ENCODE measurements around the gene UGT1A3.

Gene UGT1A3

DNA sequence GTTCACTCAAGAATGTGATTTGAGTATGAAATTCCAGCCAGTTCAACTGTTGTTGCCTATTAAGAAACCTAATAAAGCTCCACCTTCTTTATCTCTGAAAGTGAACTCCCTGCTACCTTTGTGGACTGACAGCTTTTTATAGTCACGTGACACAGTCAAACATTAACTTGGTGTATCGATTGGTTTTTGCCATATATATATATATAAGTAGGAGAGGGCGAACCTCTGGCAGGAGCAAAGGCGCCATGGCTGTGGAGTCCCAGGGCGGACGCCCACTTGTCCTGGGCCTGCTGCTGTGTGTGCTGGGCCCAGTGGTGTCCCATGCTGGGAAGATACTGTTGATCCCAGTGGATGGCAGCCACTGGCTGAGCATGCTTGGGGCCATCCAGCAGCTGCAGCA lies 31.2 kb downstream of the UGT1A3 start, which contains the start of gene UGT1A1:
UGT1A1 (plus strand) TSS at position 228 of the 400 bp plus-strand sequence; CDS start at position 246, 18 bp downstream.
- no peak within 1 kb of the TSS for H3K27ac Mint-ChIP-seq

GRCh38 chr2:233761040-233761769 lies 32.4 kb downstream of the UGT1A3 start:
- Mint-ChIP-seq H3K4me1 (ENCODE audit: low read depth) (no peaks in the 10 kb centered on the region), H3K4me3 (no peak overlapping the region), H3K36me3 (ENCODE audit: low read depth) (no peaks in the 10 kb centered on the region), H3K9me3 (no peaks in the 10 kb centered on the region), H3K27me3 (ENCODE audit: low read depth) (no peaks in the 10 kb centered on the region), H3K27ac (no peak overlapping the region)

More for the DNA sequence above, 31.2 kb downstream of the UGT1A3 start, which contains the start of gene UGT1A1:
- H3K4me3 Mint-ChIP-seq: no peak within 1 kb of the TSS
- H3K4me1 Mint-ChIP-seq (ENCODE audit: low read depth): no peaks in the 10 kb centered on the region
- no peaks in the 10 kb centered on the region for H3K27me3 Mint-ChIP-seq (ENCODE audit: low read depth)
- H3K36me3 Mint-ChIP-seq (ENCODE audit: low read depth): no peaks in the 10 kb centered on the region
- no peaks in the 10 kb centered on the region for H3K9me3 Mint-ChIP-seq

GRCh38 chr2:233764264-233764663 lies 35.4 kb downstream of the UGT1A3 start:
- Mint-ChIP-seq H3K27me3 (ENCODE audit: low read depth) (no peaks in the 10 kb centered on the region), H3K36me3 (ENCODE audit: low read depth) (no peaks in the 10 kb centered on the region), H3K9me3 (no peaks in the 10 kb centered on the region), H3K4me3 (no peak overlapping the region), H3K4me1 (ENCODE audit: low read depth) (no peaks in the 10 kb centered on the region), H3K27ac (no peak overlapping the region)

- Mint-ChIP-seq H3K4me1 (ENCODE audit: low read depth) (no peaks in the 10 kb centered on the region), H3K27me3 (ENCODE audit: low read depth) (no peaks in the 10 kb centered on the region), H3K9me3 (no peaks in the 10 kb centered on the region), H3K36me3 (ENCODE audit: low read depth) (no peaks in the 10 kb centered on the region), H3K27ac (no peak overlapping the region), H3K4me3 (no peak overlapping the region)
Measured at GRCh38 chr2:233764761-233765160, 35.9 kb downstream of the UGT1A3 start.

DNA sequence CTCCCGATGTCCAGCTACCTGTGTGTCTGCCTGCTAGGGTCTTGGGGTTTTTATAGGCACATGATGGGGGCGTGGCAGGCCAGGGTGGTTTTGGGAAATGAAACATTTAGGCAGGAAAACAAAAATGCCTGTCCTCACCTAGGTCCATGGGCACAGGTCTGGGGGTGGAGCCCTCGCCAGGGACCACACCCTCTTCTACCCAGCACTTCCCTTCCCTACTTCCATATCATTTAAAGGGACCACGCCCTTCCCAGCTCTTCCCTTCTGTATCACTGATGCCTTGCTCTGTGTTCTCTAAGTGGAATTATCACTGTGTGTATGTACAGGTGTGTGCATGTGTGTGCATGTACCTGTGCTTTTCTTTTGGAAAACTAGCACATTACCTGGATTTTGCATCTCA lies 37.6 kb downstream of the UGT1A3 start:
- Mint-ChIP-seq H3K4me1 (ENCODE audit: low read depth) (no peaks in the 10 kb centered on the region), H3K27ac (no peak overlapping the region), H3K4me3 (no peak overlapping the region), H3K9me3 (no peaks in the 10 kb centered on the region), H3K27me3 (ENCODE audit: low read depth) (no peaks in the 10 kb centered on the region), H3K36me3 (ENCODE audit: low read depth) (no peaks in the 10 kb centered on the region)

- H3K36me3 Mint-ChIP-seq (ENCODE audit: low read depth): no peaks in the 10 kb centered on the region
- H3K9me3 Mint-ChIP-seq: no peaks in the 10 kb centered on the region
- no peaks in the 10 kb centered on the region for H3K27me3 Mint-ChIP-seq (ENCODE audit: low read depth)
- H3K4me1 Mint-ChIP-seq (ENCODE audit: low read depth): no peaks in the 10 kb centered on the region
- H3K27ac Mint-ChIP-seq: no peak overlapping the region
- no peak overlapping the region for H3K4me3 Mint-ChIP-seq
Measured at GRCh38 chr2:233768076-233768475, 39.2 kb downstream of the UGT1A3 start.

DNA sequence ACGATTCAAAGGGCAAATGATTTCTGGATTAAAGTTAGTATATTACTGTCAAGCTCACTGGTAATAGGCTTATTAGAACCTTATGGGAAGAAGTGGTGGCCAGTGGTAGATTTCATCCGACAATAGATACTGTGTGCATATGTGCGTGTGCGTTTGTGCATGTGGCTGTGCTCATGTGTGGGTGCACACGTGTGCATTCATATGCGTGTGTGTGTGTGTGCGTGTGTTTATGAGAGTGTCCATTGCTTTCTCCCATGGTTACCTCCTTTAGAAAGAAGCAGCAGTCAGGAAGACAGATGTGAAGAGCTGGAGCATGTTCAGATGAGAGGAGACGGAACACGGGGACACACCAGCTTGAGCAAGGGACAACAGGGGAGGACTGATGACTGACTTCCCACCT lies 40.4 kb downstream of the UGT1A3 start:
- Mint-ChIP-seq H3K36me3 (ENCODE audit: low read depth) (no peaks in the 10 kb centered on the region), H3K27ac (no peak overlapping the region), H3K4me1 (ENCODE audit: low read depth) (no peaks in the 10 kb centered on the region), H3K4me3 (no peak overlapping the region), H3K27me3 (ENCODE audit: low read depth) (no peaks in the 10 kb centered on the region), H3K9me3 (no peaks in the 10 kb centered on the region)

DNA sequence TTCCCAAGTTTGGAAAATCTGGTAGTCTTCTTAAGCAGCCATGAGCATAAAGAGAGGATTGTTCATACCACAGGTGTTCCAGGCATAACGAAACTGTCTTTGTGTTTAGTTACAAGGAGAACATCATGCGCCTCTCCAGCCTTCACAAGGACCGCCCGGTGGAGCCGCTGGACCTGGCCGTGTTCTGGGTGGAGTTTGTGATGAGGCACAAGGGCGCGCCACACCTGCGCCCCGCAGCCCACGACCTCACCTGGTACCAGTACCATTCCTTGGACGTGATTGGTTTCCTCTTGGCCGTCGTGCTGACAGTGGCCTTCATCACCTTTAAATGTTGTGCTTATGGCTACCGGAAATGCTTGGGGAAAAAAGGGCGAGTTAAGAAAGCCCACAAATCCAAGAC lies 43.3 kb downstream of the UGT1A3 start:
- Mint-ChIP-seq H3K4me3 (no peak overlapping the region), H3K27ac (no peak overlapping the region), H3K9me3 (peaks cover 11% of the 10 kb centered on the region), H3K4me1 (ENCODE audit: low read depth) (no peaks in the 10 kb centered on the region), H3K27me3 (ENCODE audit: low read depth) (no peaks in the 10 kb centered on the region), H3K36me3 (ENCODE audit: low read depth) (no peaks in the 10 kb centered on the region)

GRCh38 chr2:233772583-233772982 lies 43.7 kb downstream of the UGT1A3 start:
- H3K27me3 Mint-ChIP-seq (ENCODE audit: low read depth): no peaks in the 10 kb centered on the region
- no peaks in the 10 kb centered on the region for H3K4me1 Mint-ChIP-seq (ENCODE audit: low read depth)
- H3K36me3 Mint-ChIP-seq (ENCODE audit: low read depth): no peaks in the 10 kb centered on the region
- H3K27ac Mint-ChIP-seq: no peak overlapping the region
- no peak overlapping the region for H3K4me3 Mint-ChIP-seq
- H3K9me3 Mint-ChIP-seq: peaks cover 13% of the 10 kb centered on the region

DNA sequence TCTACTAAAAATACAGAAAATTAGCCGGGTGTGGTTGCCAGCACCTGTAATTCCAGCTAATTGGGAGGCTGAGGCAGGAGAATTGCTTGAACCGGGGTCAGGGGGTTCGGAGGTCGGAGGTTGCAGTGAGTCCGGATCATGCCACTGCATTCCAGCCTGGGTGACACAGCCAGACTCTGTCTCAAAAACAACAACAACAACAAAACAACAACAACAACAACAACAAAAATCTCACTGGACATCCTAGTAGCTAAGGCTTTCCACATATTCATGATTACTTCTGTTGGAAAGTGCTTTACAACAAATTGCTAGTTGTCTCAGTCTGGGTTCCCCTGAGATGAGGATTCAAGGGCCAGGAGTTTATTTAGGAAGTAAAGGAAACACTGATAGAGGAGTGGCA lies 45.0 kb downstream of the UGT1A3 start:
- no peaks in the 10 kb centered on the region for H3K36me3 Mint-ChIP-seq (ENCODE audit: low read depth)
- H3K27ac Mint-ChIP-seq: no peak overlapping the region
- H3K27me3 Mint-ChIP-seq (ENCODE audit: low read depth): no peaks in the 10 kb centered on the region
- no peak overlapping the region for H3K4me3 Mint-ChIP-seq
- no peaks in the 10 kb centered on the region for H3K4me1 Mint-ChIP-seq (ENCODE audit: low read depth)
- H3K9me3 Mint-ChIP-seq: peaks cover 13% of the 10 kb centered on the region

- H3K27me3 Mint-ChIP-seq (ENCODE audit: low read depth): no peaks in the 10 kb centered on the region
- no peaks in the 10 kb centered on the region for H3K4me1 Mint-ChIP-seq (ENCODE audit: low read depth)
- H3K9me3 Mint-ChIP-seq: peaks cover 13% of the 10 kb centered on the region
- H3K36me3 Mint-ChIP-seq (ENCODE audit: low read depth): no peaks in the 10 kb centered on the region
- H3K4me3 Mint-ChIP-seq: no peak overlapping the region
- no peak overlapping the region for H3K27ac Mint-ChIP-seq
Measured at GRCh38 chr2:233775414-233775813, 46.6 kb downstream of the UGT1A3 start.

- Mint-ChIP-seq H3K27ac (no peak within 1 kb of the TSS), H3K4me1 (ENCODE audit: low read depth) (no peaks in the 10 kb centered on the region), H3K36me3 (ENCODE audit: low read depth) (no peaks in the 10 kb centered on the region), H3K4me3 (no peak within 1 kb of the TSS), H3K27me3 (ENCODE audit: low read depth) (peaks cover 16% of the 10 kb centered on the region), H3K9me3 (peaks cover 16% of the 10 kb centered on the region)
Measured at GRCh38 chr2:233778030-233778429, 49.2 kb downstream of the UGT1A3 start, which contains the start of gene MROH2A. MROH2A (plus strand) TSS chr2:233778330; CDS start chr2:233779359, 1,029 bp downstream.

- peaks cover 16% of the 10 kb centered on the region for H3K27me3 Mint-ChIP-seq (ENCODE audit: low read depth)
- H3K4me3 Mint-ChIP-seq: no peak overlapping the region
- H3K4me1 Mint-ChIP-seq (ENCODE audit: low read depth): no peaks in the 10 kb centered on the region
- no peaks in the 10 kb centered on the region for H3K36me3 Mint-ChIP-seq (ENCODE audit: low read depth)
- peaks cover 16% of the 10 kb centered on the region for H3K9me3 Mint-ChIP-seq
- no peak overlapping the region for H3K27ac Mint-ChIP-seq
Measured at GRCh38 chr2:233779722-233780121, 50.9 kb downstream of the UGT1A3 start.

- Mint-ChIP-seq H3K4me1 (ENCODE audit: low read depth) (no peaks in the 10 kb centered on the region), H3K27ac (no peak overlapping the region), H3K9me3 (peaks cover 15% of the 10 kb centered on the region), H3K4me3 (no peak overlapping the region), H3K36me3 (ENCODE audit: low read depth) (no peaks in the 10 kb centered on the region), H3K27me3 (ENCODE audit: low read depth) (peaks cover 16% of the 10 kb centered on the region)
Measured at GRCh38 chr2:233780771-233781170, 51.9 kb downstream of the UGT1A3 start.

- Mint-ChIP-seq H3K4me1 (ENCODE audit: low read depth) (no peaks in the 10 kb centered on the region), H3K4me3 (no peak overlapping the region), H3K27me3 (ENCODE audit: low read depth) (no peaks in the 10 kb centered on the region), H3K9me3 (no peaks in the 10 kb centered on the region), H3K36me3 (ENCODE audit: low read depth) (no peaks in the 10 kb centered on the region), H3K27ac (no peak overlapping the region)
Measured at GRCh38 chr2:233789554-233789953, 60.7 kb downstream of the UGT1A3 start.
